SK-N-SH (cell line): ENCODE results near the gene LPP.

Experiments used
- CHD2 ChIP-seq: fragments of 150-350 bp; IDR thresholded peaks from 2 replicates; pipeline ENCODE4 v1.6.1; 2018; ENCODE audit warnings: low read length; ENCODE audit not compliant: partially characterized antibody
- EP300 ChIP-seq, 2 experiments: IDR thresholded peaks; 2 replicates each; pipeline versions ENCODE4 v1.4.0 to v1.6.1; 2012; ENCODE audit warnings: borderline replicate concordance in 1 of 2, low read depth in 1 of 2, low read length in 1 of 2
- FOXJ3 ChIP-seq: sonication (generic); formaldehyde crosslinking; IDR thresholded peaks from 2 replicates; pipeline ENCODE4 v1.5.1; 2020; ENCODE audit warnings: mild to moderate bottlenecking, missing genetic modification reagents
- GABPA ChIP-seq: IDR thresholded peaks from 2 replicates; pipeline ENCODE4 v1.4.0; 2012; ENCODE audit warnings: low read depth, mild to moderate bottlenecking
- POLR2AphosphoS5 ChIP-seq: IDR thresholded peaks from 2 replicates; pipeline ENCODE4 v1.6.1; 2012; ENCODE audit warnings: low read depth, low read length
- RCOR1 ChIP-seq: fragments of 150-350 bp; IDR thresholded peaks from 2 replicates; pipeline ENCODE4 v1.6.1; 2017; ENCODE audit warnings: antibody characterized with exemption, low read length
- SIN3A ChIP-seq: IDR thresholded peaks from 2 replicates; pipeline ENCODE4 v1.6.1; 2012; ENCODE audit warnings: low read depth, mild to moderate bottlenecking, low read length, moderate library complexity, borderline replicate concordance
- TAF1 ChIP-seq: IDR thresholded peaks from 2 replicates; pipeline ENCODE4 v1.6.1; 2012; ENCODE audit warnings: low read depth, mild to moderate bottlenecking, low read length, moderate library complexity, borderline replicate concordance
- TF ChIP-seq, protein P1 (sequence below): fragments of 200-600 bp; sonication (generic); IDR thresholded peaks from 2 replicates; pipeline ENCODE4 v1.6.1; 2017; ENCODE audit warnings: antibody characterized with exemption, mild to moderate bottlenecking, moderate library complexity
- TF ChIP-seq, protein P2 (sequence below): fragments of 150-350 bp; IDR thresholded peaks from 2 replicates; pipeline ENCODE4 v1.6.1; 2017; ENCODE audit warnings: antibody characterized with exemption, low read length, low read depth, borderline replicate concordance
- TF ChIP-seq, protein P3 (sequence below): IDR thresholded peaks from 2 replicates; pipeline ENCODE4 v1.6.1; 2012; ENCODE audit warnings: mild to moderate bottlenecking, low read depth, low read length, moderate library complexity
- TF ChIP-seq, protein P4 (sequence below): IDR thresholded peaks from 2 replicates; pipeline ENCODE4 v1.4.0; 2012; ENCODE audit warnings: low read depth, borderline replicate concordance
- TF ChIP-seq, protein P5 (sequence below): IDR thresholded peaks from 2 replicates; pipeline ENCODE4 v1.4.0; 2012; ENCODE audit warnings: low read depth
- TF ChIP-seq, protein P6 (sequence below): IDR thresholded peaks from 2 replicates; pipeline ENCODE4; 2012

DNA sequence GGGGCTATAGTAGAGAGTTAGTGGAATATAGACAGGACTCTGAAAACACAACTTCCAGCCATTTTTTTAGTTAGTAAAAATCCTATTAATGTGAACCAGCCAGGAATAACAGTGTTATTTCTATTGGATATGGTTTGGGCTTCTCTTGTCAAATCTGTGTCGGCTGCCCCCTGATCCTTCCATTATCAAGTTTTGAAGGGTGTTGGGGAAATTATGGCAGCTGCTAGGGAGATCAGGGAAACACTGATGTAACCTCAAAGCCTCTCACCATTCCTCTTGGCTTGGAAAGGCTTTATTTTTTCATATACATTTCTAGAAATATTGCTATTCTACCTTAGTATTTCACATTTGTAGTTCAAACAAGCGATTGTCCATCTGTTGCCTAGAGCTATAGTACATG is 724.1 kb downstream of the LPP start:
- TF ChIP-seq POLR2AphosphoS5 (no peak), CHD2 (no peak), SIN3A (no peak), FOXJ3 (CRISPR knock-in tag) (no peak), RCOR1 (no peak), TAF1 (no peak), EP300 (IDR thresholded peaks at IDR 0.05; ENCODE audit: borderline replicate concordance in 1 of 2, low read depth in 1 of 2, low read length in 1 of 2) (no peak), GABPA (no peak)
- TF ChIP-seq, protein P1, sequence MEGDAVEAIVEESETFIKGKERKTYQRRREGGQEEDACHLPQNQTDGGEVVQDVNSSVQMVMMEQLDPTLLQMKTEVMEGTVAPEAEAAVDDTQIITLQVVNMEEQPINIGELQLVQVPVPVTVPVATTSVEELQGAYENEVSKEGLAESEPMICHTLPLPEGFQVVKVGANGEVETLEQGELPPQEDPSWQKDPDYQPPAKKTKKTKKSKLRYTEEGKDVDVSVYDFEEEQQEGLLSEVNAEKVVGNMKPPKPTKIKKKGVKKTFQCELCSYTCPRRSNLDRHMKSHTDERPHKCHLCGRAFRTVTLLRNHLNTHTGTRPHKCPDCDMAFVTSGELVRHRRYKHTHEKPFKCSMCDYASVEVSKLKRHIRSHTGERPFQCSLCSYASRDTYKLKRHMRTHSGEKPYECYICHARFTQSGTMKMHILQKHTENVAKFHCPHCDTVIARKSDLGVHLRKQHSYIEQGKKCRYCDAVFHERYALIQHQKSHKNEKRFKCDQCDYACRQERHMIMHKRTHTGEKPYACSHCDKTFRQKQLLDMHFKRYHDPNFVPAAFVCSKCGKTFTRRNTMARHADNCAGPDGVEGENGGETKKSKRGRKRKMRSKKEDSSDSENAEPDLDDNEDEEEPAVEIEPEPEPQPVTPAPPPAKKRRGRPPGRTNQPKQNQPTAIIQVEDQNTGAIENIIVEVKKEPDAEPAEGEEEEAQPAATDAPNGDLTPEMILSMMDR: no peak
- TF ChIP-seq, protein P2, sequence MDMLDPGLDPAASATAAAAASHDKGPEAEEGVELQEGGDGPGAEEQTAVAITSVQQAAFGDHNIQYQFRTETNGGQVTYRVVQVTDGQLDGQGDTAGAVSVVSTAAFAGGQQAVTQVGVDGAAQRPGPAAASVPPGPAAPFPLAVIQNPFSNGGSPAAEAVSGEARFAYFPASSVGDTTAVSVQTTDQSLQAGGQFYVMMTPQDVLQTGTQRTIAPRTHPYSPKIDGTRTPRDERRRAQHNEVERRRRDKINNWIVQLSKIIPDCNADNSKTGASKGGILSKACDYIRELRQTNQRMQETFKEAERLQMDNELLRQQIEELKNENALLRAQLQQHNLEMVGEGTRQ: no peak
- TF ChIP-seq, protein P3, sequence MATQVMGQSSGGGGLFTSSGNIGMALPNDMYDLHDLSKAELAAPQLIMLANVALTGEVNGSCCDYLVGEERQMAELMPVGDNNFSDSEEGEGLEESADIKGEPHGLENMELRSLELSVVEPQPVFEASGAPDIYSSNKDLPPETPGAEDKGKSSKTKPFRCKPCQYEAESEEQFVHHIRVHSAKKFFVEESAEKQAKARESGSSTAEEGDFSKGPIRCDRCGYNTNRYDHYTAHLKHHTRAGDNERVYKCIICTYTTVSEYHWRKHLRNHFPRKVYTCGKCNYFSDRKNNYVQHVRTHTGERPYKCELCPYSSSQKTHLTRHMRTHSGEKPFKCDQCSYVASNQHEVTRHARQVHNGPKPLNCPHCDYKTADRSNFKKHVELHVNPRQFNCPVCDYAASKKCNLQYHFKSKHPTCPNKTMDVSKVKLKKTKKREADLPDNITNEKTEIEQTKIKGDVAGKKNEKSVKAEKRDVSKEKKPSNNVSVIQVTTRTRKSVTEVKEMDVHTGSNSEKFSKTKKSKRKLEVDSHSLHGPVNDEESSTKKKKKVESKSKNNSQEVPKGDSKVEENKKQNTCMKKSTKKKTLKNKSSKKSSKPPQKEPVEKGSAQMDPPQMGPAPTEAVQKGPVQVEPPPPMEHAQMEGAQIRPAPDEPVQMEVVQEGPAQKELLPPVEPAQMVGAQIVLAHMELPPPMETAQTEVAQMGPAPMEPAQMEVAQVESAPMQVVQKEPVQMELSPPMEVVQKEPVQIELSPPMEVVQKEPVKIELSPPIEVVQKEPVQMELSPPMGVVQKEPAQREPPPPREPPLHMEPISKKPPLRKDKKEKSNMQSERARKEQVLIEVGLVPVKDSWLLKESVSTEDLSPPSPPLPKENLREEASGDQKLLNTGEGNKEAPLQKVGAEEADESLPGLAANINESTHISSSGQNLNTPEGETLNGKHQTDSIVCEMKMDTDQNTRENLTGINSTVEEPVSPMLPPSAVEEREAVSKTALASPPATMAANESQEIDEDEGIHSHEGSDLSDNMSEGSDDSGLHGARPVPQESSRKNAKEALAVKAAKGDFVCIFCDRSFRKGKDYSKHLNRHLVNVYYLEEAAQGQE: no peak
- TF ChIP-seq, protein P4, sequence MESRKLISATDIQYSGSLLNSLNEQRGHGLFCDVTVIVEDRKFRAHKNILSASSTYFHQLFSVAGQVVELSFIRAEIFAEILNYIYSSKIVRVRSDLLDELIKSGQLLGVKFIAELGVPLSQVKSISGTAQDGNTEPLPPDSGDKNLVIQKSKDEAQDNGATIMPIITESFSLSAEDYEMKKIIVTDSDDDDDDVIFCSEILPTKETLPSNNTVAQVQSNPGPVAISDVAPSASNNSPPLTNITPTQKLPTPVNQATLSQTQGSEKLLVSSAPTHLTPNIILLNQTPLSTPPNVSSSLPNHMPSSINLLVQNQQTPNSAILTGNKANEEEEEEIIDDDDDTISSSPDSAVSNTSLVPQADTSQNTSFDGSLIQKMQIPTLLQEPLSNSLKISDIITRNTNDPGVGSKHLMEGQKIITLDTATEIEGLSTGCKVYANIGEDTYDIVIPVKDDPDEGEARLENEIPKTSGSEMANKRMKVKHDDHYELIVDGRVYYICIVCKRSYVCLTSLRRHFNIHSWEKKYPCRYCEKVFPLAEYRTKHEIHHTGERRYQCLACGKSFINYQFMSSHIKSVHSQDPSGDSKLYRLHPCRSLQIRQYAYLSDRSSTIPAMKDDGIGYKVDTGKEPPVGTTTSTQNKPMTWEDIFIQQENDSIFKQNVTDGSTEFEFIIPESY: no peak
- TF ChIP-seq, protein P5, sequence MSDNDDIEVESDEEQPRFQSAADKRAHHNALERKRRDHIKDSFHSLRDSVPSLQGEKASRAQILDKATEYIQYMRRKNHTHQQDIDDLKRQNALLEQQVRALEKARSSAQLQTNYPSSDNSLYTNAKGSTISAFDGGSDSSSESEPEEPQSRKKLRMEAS: no peak
- TF ChIP-seq, protein P6, sequence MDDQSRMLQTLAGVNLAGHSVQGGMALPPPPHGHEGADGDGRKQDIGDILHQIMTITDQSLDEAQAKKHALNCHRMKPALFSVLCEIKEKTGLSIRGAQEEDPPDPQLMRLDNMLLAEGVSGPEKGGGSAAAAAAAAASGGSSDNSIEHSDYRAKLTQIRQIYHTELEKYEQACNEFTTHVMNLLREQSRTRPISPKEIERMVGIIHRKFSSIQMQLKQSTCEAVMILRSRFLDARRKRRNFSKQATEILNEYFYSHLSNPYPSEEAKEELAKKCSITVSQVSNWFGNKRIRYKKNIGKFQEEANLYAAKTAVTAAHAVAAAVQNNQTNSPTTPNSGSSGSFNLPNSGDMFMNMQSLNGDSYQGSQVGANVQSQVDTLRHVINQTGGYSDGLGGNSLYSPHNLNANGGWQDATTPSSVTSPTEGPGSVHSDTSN: no peak
